ENCODE data around the gene HDGF.
A peak's percentile ranks its signal among the peaks of the same experiment; 100 is the strongest.

The HDGF gene

GRCh38 chr1:156772728-156773497 is 21.4 kb upstream of the HDGF start:
- Histone ChIP-seq H3K27ac (no peak overlapping the region), H3K4me1 (ENCODE audit: control insufficient read depth in 1 of 2, insufficient read depth in 1 of 2, low read depth in 1 of 2, low read length in 1 of 2) (peaks cover 14% of the 10 kb centered on the region in 2 experiments), H3K27me3 (no peaks in the 10 kb centered on the region), H3K4me3 (ENCODE audit: low read depth in 1 of 2, low read length in 1 of 2) (no peak overlapping the region), H3K9me3 (no peaks in the 10 kb centered on the region), H3K36me3 (no peaks in the 10 kb centered on the region)
- TF ChIP-seq CTCF (IDR thresholded peaks at IDR 0.05): no peak

DNA sequence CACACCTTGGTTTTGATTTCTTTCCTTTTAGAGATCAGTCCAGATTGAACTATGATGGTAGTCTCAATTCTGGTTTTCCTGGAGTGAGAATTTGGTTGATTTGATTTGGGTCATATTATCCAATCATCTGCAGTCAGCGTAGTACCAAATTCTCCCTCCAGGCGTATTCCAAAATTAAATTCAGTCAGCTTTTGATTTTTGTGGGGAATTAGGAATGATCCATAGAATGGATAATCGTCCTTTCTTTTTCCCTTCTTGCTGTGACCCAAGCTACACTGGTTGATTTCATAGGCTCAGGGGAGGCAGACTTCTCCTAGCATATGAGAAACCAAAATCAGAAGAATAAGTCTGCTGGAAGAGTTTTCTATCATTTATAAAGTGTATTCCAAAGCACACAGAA is 20.7 kb upstream of the HDGF start:
- Histone ChIP-seq H3K27me3 (no peaks in the 10 kb centered on the region), H3K4me3 (ENCODE audit: low read depth in 1 of 2, low read length in 1 of 2) (no peak overlapping the region), H3K9me3 (no peaks in the 10 kb centered on the region), H3K36me3 (no peaks in the 10 kb centered on the region), H3K4me1 (ENCODE audit: control insufficient read depth in 1 of 2, insufficient read depth in 1 of 2, low read depth in 1 of 2, low read length in 1 of 2) (peaks cover 17% of the 10 kb centered on the region in 2 experiments), H3K27ac (no peak overlapping the region)
- no peak for TF ChIP-seq CTCF (IDR thresholded peaks at IDR 0.05)

DNA sequence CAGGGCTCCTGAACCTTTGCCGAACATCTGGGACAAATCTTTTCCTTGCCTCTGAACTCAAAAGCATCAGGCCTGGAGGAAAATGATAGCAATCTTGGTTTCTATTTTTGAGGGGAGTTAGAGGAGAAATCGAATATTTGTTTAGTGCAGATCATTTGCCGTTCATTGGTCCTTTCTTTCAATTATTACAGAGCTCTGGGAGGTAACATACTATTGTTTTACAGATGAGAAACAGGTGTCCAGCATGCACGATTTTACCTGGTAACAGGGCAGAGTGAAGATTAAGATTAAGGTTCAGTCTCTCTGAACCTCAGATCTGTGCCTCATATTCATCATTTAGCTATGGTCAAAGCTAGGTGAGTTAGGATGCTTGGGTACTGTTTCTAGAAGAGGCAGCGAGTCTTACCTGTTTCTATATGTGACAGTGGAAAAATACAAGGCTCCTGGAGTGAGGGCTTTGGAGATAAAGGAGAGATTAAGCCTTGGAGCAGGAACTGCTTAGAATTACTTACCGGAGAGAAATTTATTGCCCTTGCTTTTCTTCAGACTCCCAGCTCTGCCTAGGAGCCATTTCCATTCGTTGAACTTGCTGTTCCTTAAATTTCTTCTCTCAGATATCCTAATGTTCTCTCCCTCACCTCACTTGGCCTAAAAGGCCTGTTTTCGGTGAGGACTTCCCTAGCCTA is 17.3 kb upstream of the HDGF start:
- Histone ChIP-seq H3K9me3 (no peaks in the 10 kb centered on the region), H3K4me3 (ENCODE audit: low read depth in 1 of 2, low read length in 1 of 2) (peak overlapping the region; percentile 84 to 89), H3K4me1 (ENCODE audit: control insufficient read depth in 1 of 2, insufficient read depth in 1 of 2, low read depth in 1 of 2, low read length in 1 of 2) (peaks cover 33% of the 10 kb centered on the region in 2 experiments), H3K27me3 (no peaks in the 10 kb centered on the region), H3K36me3 (no peaks in the 10 kb centered on the region), H3K27ac (peak overlapping the region; percentile 92)
- no peak for TF ChIP-seq CTCF (IDR thresholded peaks at IDR 0.05)

- H3K4me1 ChIP-seq (ENCODE audit: control insufficient read depth in 1 of 2, insufficient read depth in 1 of 2, low read depth in 1 of 2, low read length in 1 of 2): peaks cover 33% of the 10 kb centered on the region in 2 experiments
- TF ChIP-seq CTCF (IDR thresholded peaks at IDR 0.05): no peak
- no peaks in the 10 kb centered on the region for H3K9me3 ChIP-seq
- H3K27ac ChIP-seq: peak overlapping the region; percentile 92
- peak overlapping the region; percentile 84 to 89 for H3K4me3 ChIP-seq (ENCODE audit: low read depth in 1 of 2, low read length in 1 of 2)
- H3K27me3 ChIP-seq: no peaks in the 10 kb centered on the region
- no peaks in the 10 kb centered on the region for H3K36me3 ChIP-seq
Observed at GRCh38 chr1:156767879-156768604, 16.6 kb upstream of the HDGF start.

DNA sequence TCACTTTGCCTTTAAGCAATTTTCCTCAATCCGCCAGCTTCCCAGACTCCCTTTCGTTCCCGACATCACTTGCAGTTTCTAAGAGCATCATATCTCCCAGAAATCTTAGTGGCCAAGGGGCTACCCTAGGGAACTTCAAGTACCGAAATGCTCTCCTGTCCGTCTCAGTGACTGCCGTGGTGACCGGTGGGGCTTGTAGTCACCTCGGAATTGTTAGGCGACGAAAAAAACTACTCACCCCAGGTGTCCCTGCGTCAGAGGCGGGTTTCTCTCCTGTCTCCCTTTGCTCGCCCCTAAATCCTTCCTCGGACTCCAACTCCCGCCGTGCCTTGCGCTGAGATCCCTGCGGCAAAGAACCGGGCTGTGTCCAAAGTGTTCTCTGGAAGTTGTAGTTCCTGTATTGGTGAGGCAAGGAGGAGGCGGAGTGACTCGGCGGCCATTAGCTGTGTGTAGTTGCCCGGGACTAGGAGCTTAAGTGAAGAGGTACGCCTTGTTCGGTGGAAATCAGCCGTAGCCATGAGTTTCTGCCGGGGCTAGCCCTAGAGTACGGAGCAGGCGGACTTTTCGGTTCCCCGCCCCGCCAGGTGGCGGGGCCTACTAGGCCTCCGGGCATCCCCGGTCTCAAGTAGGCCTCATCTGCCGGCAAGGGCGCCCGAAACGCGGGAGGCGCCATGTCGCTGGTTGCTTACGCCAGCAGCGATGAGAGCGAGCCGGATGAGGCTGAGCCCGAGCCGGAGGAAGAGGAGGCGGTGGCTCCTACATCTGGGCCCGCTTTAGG is 15.8 kb upstream of the HDGF start, which contains the start of gene PRCC:
Gene PRCC (plus strand): TSS at position 435 of the 778 bp plus-strand sequence. CDS start 237 bp downstream, at position 672.
- H3K27ac ChIP-seq: peak within 1 kb of the TSS; percentile 92
- TF ChIP-seq CTCF (IDR thresholded peaks at IDR 0.05): no peak
- H3K4me3 ChIP-seq (ENCODE audit: low read depth in 1 of 2, low read length in 1 of 2): peak within 1 kb of the TSS; percentile 84 to 89
- no peaks in the 10 kb centered on the region for H3K9me3 ChIP-seq
- peaks cover 33% of the 10 kb centered on the region in 2 experiments for H3K4me1 ChIP-seq (ENCODE audit: control insufficient read depth in 1 of 2, insufficient read depth in 1 of 2, low read depth in 1 of 2, low read length in 1 of 2)
- no peaks in the 10 kb centered on the region for H3K36me3 ChIP-seq
- H3K27me3 ChIP-seq: no peaks in the 10 kb centered on the region

Data from neutrophil (primary cell).